HG02571 (cell line): Measurements from ENCODE around the gene PAK3.

Experiments
- ATAC-seq: cut with Tn5 transposase; IDR thresholded peaks from one replicate; pipeline ENCODE4 v1.9.1; 2021; ENCODE audit warnings: mild to moderate bottlenecking, moderate library complexity; ENCODE audit not compliant: unreplicated experiment

PAK3 gene

GRCh38 chrX:111129921-111130320, 33.9 kb downstream of the PAK3 start:
- ATAC-seq = no peak

- ATAC-seq = no peak
Observed at GRCh38 chrX:111131572-111131971, 35.6 kb downstream of the PAK3 start.

GRCh38 chrX:111133389-111133788, 37.4 kb downstream of the PAK3 start:
- ATAC-seq = no peak

GRCh38 chrX:111145878-111146277, 49.9 kb downstream of the PAK3 start:
- ATAC-seq = no peak

GRCh38 chrX:111151764-111152163, 55.8 kb downstream of the PAK3 start:
- no peak for ATAC-seq

GRCh38 chrX:111159232-111159631, 63.2 kb downstream of the PAK3 start:
- no peak for ATAC-seq

GRCh38 chrX:111164728-111165127, 68.7 kb downstream of the PAK3 start:
- no peak for ATAC-seq

GRCh38 chrX:111165902-111166301, 69.9 kb downstream of the PAK3 start:
- ATAC-seq = no peak

- ATAC-seq = no peak
Observed at GRCh38 chrX:111167334-111167733, 71.3 kb downstream of the PAK3 start.

- ATAC-seq = no peak
Observed at GRCh38 chrX:111168314-111168713, 72.3 kb downstream of the PAK3 start.

- no peak for ATAC-seq
Observed at GRCh38 chrX:111169141-111169540, 73.2 kb downstream of the PAK3 start.

- ATAC-seq = no peak
Observed at GRCh38 chrX:111170017-111170416, 74.0 kb downstream of the PAK3 start.

- ATAC-seq = no peak
Observed at GRCh38 chrX:111180750-111181240, 84.8 kb downstream of the PAK3 start.

GRCh38 chrX:111181951-111182350, 86.0 kb downstream of the PAK3 start:
- ATAC-seq = no peak

GRCh38 chrX:111182997-111183396, 87.0 kb downstream of the PAK3 start:
- no peak for ATAC-seq

GRCh38 chrX:111191598-111191997, 95.6 kb downstream of the PAK3 start:
- ATAC-seq = no peak

- ATAC-seq = no peak
Observed at GRCh38 chrX:111199505-111199904, 103.5 kb downstream of the PAK3 start.

- ATAC-seq = no peak
Observed at GRCh38 chrX:111200327-111200726, 104.3 kb downstream of the PAK3 start.

- no peak for ATAC-seq
Observed at GRCh38 chrX:111207851-111208250, 111.9 kb downstream of the PAK3 start.

GRCh38 chrX:111216293-111216801, 120.4 kb downstream of the PAK3 start:
- ATAC-seq = no peak

GRCh38 chrX:111244235-111244750, 148.3 kb downstream of the PAK3 start:
- ATAC-seq = no peak

GRCh38 chrX:111254896-111255693, 159.1 kb downstream of the PAK3 start:
- no peak for ATAC-seq
